HG02870 (cell line): ENCODE data around the gene EPHA1.

ENCODE experiments used
- ATAC-seq: cut with Tn5 transposase; IDR thresholded peaks from one replicate; pipeline ENCODE4 v1.9.1; 2021; ENCODE audit warnings: mild to moderate bottlenecking, moderate library complexity; ENCODE audit not compliant: unreplicated experiment

EPHA1 gene

DNA sequence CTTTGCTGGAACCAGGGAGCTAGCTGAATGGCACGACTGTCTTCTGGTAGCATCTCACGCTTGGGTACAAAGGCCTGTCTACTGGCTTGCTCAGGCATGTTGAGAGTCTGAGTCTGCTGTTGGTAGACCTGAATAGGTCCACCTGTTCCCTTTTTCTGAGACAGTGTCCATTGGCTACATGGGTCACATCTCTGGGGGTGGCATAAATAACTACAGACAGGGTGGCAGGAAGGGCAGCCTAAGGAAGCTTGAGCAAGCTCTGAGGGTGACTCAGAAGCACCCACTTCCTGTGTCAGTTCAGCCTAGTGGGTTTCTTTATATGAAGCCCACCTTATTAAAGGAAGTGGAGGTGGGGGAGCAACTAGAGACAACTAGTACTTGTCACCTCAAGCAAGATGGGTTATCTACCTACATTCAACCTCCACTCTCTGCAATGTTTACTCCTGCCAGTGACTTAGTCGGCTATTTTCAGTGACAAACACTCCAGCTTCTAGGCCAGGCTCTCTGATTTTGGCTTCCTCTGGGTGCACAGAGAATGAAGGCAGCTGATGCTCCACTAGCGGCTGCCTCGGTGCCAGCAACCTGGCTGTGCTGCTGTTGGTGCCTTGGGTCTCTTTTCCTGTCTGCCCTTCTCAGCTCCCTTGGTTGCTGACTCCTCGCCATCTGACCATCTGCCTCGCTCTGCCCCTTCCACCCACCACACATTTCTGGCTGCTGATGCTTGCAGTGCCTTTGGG lies 33.2 kb downstream of the EPHA1 start:
- no peak for ATAC-seq

DNA sequence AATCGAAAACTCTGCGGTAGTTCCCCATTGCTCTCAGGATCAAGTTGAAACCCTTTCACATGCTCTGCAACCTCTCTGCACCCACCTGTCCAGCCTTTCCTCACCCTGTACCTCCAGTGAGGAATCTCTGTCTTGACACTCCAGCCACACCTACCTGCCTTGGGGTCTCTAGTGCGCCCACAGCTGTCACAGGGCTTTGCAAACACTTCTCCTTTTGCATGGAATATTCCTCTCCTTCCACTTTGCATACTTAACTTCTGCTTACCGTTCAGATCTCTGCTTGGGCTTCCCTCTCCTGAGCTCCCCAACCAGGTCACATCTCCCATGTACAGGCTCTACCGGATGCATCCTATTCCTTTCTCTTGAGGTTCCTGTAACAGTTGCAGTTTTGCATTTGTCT lies 34.1 kb downstream of the EPHA1 start:
- no peak for ATAC-seq

DNA sequence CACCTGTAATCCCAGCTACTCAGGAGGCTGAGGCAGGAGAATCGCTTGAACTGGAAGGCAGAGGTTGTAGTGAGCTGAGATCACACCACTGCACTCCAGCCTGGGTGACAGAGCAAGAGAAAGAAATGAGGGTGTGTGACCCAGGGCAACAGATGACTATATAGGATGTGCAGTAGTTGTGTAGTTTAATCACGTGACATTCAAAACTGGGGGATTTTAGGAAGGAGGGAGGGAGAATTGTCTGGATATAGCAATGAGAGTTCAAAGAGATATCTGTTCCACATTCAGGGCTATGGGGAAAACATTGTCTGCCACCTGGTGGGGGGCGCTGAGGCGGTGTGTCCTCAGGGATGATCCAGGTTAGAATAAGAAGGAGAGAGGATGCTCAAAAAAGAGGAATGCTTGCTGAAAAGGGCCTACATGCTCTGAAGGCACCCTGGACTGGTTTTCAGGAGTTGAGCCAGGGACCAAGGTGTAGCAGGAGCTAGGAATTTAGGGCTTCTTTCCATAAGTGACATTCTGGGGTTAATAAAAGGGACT lies 35.3 kb downstream of the EPHA1 start:
- ATAC-seq: no peak

DNA sequence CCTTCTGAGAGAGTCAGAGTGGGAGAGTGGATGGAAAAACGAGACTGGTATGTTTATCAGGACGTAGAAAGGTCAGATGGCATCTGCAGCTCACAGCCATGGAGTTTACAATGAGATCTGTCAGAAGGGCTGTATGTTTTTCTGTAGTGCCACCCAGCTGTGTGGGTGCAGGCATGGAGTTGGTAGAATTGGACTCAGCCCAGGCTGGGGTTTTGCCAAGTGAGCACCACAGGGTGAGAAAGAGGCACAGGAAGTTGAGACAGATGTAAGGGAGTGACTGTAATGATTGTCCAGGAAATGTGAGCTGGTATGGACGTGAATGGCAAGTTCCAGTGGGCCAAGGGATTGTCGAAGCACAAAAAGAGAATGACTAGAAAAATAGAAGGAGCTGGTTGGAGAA lies 36.6 kb downstream of the EPHA1 start:
- ATAC-seq: no peak

DNA sequence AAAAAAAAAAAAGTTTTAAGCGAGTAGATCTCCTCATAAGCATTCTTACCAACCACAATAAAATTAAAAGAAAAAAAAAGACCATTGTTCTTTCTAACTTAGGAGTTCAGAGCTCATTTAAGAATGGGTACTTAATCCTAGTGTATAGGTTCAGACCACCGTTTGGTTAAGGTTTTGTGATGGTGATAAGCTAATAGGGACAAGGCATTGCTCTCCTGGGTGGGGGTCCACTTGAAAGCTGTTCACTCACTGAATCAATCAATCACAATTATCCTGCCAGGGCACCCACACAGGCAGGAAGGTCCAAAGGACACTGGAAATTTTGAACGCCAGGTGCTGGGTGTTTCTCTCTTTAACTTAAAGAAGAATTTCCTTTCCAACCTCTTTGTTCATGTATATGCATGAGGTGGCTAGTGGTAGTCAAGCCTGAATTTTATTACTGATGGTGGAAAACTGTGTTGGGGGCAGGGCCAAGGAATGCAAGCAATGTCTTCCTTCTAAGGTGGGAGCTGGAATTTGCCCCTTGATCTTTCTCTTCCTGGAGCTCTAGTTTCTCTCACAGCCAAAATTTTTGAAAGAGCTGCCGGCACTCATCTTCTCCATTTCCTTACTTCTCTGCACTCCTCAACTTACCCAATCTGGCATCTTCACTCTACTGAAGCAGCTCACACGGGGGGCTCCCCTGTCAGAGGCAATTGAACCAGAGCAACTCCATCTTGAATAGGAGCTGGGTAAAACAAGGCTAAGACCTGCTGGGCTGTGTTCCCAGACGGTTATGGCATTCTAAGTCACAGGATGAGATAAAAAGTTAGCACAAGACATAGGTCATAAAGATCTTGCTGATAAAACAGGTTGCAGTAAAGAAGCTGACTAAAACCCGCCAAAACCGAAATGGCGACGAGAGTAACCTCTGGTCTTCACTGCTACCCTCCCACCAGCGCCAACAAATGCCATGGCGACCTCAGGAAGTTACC lies 38.7 kb downstream of the EPHA1 start:
- no peak for ATAC-seq

DNA sequence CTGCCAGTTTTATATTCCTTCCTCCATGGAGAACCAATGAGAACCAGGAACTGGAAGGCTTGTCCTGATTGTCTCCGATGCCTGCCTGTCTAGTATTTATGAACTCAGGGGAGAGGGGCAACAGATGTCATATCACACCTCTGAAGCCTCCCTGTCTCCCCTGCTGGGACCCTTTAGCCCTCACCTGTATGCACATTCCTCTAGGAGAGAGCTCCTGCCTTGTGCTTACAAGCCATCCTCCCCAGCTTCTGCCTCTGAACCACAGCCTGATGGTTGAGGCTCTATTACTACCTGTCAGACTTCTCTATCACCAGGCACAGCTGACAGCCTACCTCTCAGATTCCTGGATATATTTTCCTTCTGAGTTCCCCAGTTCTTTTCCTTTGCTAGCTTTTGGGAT lies 40.3 kb downstream of the EPHA1 start:
- ATAC-seq: no peak

DNA sequence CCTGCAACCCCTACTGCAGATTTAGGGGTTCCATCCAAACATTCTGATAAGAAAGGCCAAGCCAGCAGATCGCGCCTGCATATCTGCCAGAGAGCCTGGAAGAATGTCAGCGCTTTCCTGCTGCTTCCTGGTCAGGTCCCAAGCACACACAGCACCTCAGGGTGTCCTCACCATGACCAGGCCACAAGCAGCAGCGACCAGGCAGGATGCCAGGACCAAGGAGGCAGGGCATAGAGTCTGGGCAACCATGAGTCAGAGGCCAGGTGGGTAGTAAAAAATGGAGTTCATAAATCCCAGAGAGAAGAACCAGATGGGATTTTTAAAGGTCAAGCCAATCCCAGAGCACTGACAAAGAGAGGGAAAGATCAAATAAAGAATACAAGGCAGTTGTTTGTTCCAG lies 40.7 kb downstream of the EPHA1 start:
- ATAC-seq: no peak

DNA sequence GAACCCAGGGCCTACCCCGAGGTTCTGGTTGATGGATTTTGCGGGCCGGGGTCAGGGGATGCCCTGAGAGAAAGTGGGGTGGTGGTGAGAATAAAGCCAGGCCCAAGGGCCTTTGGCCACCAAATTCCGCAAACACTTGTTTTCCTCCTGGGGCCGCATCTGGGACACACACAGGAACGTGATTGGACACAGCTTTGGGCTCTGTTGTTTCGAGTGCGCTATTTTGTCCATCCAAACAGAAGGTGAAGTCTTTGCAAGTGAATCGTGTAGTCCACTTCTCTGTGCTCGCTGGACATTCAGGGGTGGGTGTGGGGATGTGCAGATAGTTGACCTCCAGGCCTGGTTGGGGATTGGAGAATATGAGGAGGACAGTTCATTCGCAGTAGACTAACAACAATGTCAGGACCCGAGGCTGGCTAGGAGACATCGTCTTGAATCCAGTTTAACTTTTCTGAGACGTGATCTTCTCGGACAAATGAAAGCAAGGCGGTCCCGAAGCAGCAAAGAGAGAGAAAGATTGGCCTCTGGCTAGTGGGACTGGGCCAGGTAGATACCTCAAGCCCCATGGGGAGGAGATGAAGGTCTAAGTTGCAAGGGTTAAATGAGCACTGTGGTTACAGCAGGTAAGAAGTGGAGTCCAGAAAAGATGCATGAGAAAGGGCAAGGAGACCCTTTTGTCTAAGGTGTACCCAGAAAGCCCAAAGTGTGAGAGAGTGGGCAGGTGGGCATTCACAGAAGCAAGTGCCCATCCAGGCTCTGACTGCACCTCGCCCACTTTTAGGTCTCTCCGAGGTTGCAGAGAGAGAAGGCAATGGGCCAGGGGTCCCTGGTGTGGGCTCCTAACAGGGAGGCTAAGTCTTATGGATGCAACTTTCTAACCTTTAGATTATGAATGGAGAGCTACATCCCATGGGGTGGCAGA lies 45.4 kb downstream of the EPHA1 start:
- ATAC-seq: no peak

DNA sequence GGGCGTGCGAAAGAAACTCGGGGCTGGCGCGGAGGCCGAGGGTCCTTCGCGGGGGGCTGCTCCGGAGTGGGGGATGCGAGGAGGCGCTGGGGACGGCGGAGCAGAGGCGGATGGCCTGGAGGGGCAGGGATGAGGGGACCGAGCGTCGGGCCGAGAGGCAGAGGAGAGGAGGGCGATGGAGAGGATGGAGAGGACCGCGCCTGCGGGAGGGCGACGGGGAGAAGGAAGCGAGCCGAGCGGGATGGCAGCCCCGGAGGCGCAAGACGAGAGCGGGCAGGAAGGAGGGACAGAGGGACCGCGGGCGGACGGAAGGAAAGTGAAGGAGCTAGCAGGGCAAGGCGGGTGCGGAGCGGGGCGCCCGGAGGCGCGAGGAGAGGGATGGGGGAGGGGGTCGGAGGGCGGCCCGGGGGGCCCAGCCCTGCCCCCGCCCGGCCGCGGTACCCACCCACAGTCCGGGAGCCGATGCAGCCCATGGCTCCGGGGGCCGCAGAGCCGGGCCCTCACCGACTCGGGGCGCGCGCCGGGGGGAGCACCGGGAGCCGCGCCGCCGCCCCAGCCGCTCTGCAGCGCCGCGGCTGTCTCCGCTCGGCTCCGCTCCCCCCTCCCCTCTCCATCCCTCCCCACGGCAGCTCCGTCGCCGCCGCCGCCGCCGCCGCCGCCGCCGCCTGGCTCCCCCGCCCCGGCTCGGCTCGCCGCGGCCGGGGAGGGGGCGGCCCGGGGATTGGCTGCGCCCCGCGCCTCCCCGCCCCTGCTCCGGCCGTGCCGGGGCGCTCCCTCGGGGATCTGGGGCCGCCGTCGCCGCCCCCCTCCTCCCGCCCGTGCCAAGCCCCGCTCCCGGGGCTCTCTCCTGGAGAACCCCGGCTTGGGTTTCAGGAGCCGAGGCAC lies 46.3 kb downstream of the EPHA1 start, which contains the start of gene FAM131B:
Gene FAM131B, minus strand, starts transcription at position 583 of the 885 bp plus-strand sequence. Its CDS starts 110 bp downstream, at position 473.
- ATAC-seq: no peak

DNA sequence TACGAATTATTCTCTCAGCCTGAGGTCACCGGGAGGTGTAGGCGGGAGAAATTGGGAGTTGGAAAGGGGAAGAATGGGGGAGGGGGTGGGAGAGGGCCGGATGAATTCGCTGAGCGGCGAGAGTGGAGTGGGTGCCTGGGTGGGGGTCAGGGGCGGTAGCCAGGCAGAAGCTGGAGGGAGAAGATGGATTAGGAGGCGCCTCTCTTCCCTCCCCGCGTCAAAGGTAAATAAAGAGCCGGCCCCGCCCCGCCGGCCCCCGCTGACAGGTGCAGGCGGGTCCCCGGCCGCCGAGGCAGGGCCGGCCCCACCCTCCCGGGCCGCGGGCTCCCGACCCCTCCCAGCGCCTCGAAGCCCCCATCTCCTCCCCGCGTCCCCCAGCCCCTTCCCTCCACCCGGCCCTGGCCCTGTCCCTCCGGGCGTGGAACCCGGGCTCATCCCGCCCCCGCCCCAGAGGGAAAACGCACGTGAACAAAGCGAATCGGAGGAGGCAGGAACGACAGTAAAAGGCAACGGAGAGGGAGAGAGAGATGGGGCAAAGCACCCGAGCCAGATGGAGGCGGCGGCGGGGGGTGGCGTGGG lies 47.0 kb downstream of the EPHA1 start:
- ATAC-seq: no peak

DNA sequence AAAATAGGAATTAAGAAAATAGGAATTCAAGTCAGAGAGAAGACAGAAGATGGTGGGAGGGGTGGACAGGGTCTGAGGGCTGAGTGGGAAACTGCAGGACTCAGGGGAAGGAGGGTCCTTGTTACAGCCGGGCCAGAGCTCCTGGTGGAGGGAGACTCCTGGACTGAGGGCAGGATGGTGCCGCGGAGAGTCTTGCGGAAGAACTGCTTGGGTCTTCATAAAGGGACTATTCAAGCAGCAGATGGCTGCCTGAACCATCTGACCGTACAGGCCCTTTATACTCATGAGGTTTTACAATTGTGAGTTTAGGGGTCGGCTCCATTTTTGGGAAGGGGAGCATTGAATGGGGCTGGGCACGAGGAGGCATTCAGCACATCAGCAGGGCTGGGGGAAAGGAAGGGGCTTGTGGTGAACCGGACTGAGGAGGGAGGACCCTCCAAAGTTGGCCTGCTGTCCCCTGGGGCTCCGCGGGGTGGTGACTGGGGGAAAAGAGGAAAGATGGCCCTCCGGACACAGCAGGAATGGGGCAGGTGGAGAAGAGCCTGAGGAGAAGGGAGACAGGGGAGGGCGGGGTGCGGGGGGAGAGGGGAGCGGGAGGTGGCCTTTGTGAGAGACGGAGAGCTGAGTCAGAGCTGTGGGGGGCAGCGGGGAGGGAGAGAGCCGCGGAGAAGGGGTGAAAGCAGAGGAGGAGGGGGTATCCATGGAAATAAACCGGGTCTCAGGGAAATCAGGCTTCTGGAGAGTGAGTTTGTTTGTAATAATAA lies 47.7 kb downstream of the EPHA1 start:
- no peak for ATAC-seq

DNA sequence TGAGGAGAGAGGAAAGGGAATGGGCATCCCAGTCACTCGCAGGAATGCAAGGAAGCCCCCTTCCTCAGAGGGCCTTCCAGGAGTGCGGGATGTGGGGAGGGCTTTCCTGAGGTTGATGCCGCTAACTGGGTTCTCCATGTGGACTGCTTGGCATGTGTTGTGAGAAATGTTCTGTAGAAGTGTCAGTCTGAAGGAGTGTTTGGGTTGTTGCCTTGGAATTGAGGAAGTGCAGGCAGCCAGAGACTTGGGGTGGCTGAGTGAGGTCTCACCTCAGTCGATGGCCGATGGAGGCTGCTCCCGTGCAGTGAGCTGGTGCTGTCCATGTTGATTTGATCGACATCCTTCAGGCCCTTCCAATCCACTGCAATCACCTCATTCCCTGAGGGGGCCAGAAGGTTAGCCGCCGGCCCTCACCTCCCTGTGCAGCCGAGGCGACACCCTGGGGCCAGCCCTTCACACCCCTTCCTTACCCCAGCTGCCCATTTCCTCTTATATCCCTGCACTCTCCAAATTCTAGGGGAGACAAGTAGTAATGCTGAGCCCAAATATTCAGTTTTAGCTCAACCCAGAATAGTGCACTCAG lies 48.8 kb downstream of the EPHA1 start:
- ATAC-seq: no peak

DNA sequence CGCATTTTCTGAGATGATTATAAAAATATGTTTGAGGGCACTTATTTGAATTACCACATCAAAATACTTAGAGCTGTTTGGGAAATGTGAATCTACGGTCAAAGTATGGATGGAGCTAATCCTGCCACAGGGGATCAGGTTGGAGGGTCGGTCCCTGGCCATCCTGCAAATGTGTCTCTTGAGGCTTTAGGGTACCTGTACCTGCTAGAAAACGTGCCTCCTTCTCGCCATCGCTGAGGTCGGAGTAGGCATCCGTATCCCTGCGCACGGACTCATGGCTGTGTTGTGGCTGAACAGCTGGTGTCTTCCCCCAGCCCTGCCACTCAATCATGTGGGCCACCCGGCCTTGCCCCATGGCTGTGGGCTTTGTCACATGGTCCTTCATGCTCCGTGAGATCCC lies 50.0 kb downstream of the EPHA1 start:
- ATAC-seq: no peak

DNA sequence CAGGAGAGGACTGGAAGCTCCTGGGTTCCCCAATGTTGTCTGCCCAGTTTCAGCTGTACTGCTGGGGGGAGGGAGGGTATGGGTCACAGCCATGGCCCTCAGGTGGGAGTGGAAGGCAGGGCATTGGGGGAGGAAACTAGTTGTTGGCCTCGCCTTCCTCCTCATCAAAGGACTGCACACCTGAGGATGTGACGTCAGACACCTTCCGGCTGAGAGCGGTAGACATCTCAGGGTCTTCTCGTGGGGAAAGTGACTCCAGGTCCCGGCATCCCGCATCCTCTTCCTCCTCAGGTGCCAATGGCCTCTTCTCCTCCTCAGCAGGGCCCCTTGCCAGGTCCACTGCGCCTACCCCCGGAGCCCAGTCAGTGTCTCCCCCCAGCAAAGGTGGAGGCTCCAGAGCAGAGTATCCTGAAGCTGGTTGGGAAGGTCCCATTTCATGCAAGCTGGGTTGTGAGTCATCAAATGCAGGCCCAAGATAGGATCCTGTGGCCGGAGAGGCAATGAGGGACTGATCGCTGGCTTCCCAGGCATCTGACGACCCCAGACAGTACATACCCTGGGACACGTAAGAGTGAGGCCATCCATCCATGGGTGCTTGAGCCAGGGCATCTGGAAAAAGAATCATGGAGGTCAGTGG lies 52.1 kb downstream of the EPHA1 start:
- no peak for ATAC-seq

DNA sequence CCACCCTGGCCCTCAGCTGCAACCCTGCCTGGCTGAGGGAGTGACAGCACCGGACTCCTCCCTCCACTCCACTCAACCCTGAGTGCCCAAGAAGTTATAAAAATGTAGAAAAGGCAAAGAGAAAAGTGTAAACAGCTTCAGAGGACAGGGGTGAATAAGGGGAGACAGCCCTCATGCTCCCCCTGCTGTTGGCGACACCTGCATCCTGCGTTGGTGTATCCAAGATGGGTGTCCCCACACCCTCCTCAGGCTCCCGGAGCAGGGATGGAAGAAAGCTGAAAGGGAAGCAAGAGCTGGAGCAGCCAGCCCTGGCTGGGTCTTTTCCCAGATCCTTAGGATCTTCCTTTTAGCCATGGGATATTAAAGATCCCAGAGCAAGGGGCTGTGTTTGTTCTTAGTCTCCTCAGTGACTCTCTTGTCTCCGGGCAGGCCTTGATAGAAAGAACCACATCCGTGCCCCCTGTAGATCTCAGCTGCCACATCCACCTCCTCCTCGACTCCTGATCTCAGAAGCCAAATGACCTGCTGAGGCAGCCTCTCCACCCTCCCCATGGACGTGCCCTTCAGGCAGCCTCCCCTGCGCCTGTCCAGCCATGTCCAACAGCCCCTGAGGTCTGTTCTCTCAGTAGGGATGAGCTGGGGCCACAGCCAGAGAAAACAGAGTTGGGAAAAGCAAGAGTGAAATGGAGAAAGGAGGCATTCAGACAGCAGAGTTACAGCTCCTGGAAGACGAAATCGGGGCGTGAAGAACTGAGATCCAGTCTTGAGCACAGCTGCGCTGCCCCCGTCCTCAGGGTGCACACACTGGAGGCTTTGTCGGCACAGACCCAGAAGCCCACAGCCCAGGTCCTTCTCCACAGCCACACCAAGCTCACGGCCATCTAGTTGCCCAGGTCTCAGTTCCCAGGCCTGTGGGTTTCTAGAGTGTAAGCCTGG lies 52.9 kb downstream of the EPHA1 start:
- ATAC-seq: no peak

DNA sequence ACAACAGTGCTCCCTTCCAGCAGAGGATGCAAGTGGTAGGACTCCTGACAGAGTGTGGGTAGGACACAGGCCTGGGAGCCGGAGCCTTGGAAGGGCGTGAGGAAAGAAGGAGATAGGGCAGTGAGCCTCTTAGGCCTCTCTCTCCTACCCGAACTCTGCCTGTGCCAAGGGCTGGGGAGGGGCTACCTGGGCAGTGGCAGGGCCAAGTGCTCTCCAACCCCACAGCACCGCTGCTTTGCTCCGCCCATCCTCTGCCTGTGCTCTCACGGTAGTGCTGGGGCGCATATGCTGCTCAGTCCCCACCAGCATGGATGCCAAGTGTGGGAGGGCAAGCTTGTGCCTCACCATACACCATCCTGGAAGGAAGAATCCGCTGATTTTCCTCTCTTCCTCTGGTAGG lies 53.7 kb downstream of the EPHA1 start:
- no peak for ATAC-seq

DNA sequence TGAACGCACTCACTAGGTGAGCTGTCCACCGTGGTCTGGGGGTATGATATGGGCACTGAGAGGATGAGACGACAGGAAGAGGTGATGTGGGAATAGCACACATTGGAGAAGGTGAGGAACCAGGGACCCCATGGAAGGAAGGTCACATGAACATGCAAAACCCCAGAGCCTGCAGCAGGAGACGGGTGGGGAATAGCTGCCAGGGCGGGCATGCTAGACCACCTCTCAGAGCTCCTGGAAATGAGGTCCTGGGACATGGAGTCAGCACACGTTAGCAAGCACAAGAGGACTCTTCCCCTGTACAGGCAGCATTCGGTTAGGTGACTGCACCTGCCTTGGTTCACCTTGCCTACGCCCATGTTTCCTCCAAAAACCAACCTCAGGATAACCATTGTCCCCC lies 54.3 kb downstream of the EPHA1 start:
- ATAC-seq: no peak
